DMS79 (cell line): ENCODE data around the gene CMSS1.

Experiments
- DNase-seq: peaks from one replicate; lab custom pipeline; 2025; lab: John Stamatoyannopoulos, UW

Gene CMSS1

DNA sequence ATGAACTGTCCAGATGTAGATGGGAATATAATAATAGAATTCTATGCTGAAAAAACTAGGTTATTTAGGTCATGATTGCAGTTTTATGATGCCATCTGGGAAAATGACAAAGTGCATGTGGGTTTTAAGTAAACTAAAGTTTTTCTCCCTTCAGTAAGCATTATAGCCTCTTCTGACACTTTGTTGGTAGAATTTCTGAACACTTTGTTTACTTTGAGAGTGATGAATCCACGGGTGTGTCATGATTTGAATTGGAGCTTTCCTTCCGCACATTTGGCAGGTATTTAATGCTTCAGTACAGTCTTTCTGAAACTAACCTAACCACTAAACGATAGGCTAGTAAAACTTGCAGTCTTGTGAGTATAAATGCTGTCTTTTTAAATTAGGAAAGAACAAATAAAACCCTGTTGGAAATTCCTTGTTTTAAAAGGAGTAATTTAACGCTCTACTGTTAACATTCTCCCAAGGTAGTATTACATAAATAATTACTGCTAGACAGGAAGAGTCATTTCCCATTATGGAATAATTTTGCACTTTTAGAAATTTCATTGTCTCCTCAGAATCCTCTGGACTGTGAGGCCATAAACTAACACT lies 289.7 kb downstream of the CMSS1 start:
- DNase-seq = no peak

DNA sequence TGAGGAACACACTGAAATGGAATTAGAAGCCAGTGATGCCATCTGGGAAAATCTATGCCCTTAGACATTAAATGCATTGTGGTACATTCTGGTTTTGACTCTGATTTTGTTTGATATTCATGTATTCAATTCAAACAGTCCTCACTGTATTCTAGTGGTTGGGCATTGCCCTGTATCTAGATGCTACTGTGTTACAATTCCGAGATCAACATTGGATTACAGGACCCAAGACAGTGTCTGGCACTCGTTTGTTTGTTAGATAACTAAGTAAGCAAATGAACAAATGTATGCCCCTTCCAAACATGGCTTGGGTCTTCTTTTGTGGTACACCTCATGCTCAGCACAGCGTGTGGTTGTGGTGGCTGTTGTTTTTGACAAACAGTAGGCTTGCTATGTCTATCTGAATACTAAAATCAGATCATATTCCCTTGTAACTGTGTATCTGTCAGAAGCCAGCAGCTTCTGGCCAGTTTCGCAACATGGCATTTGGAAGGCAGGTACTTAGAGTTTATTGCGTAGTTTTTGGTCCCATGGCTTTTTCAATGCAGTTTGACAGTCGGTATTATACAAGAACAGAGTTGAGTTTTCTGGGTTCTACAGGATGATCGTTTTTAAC lies 290.9 kb downstream of the CMSS1 start:
- DNase-seq = no peak

- no peak for DNase-seq
These were observed 292.5 kb downstream of the CMSS1 start for GRCh38 chr3:100110162-100110561.

GRCh38 chr3:100111728-100112127 lies 294.1 kb downstream of the CMSS1 start:
- no peak for DNase-seq

- DNase-seq = no peak
These were observed 296.2 kb downstream of the CMSS1 start for GRCh38 chr3:100113723-100114412.

DNA sequence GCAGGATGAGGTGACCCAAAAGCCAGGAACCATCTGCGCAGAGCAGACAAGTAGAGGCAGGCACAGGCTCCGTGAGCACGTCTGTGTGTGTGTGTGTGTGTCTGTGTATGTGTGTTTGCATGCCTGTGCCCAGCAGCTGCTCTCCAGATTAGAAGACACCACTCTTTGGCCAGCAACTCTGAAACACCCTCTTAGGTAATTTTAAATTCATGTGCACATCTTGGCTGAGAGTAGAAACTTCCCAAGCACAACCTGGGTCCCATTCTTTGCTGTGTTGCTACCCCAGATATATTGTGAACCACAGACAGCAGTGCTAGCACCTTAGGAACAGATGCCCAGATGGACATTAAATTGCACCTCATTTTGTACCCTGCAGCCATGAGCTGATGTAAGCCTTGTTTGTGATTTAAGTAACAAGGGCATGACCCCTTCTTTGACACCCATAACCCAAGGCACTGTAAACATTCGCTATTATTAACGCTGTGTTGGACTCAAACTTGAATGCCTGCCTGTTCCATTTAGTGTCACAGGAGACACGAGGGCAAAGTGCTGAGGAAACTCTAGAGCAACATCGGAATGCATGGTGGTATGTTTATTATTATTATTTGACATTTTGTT lies 296.9 kb downstream of the CMSS1 start, which contains the start of gene FILIP1L:
Gene FILIP1L, minus strand, starts transcription at position 89 of the 618 bp plus-strand sequence.
- DNase-seq = no peak

GRCh38 chr3:100117093-100117492 lies 299.4 kb downstream of the CMSS1 start:
- no peak for DNase-seq

- DNase-seq = no peak
These were observed 302.4 kb downstream of the CMSS1 start for GRCh38 chr3:100120012-100120411.

GRCh38 chr3:100120693-100121092 lies 303.0 kb downstream of the CMSS1 start:
- DNase-seq = no peak

- DNase-seq = no peak
These were observed 304.7 kb downstream of the CMSS1 start for GRCh38 chr3:100122321-100122720.

- DNase-seq = no peak
These were observed 305.4 kb downstream of the CMSS1 start for GRCh38 chr3:100123112-100123511.

DNA sequence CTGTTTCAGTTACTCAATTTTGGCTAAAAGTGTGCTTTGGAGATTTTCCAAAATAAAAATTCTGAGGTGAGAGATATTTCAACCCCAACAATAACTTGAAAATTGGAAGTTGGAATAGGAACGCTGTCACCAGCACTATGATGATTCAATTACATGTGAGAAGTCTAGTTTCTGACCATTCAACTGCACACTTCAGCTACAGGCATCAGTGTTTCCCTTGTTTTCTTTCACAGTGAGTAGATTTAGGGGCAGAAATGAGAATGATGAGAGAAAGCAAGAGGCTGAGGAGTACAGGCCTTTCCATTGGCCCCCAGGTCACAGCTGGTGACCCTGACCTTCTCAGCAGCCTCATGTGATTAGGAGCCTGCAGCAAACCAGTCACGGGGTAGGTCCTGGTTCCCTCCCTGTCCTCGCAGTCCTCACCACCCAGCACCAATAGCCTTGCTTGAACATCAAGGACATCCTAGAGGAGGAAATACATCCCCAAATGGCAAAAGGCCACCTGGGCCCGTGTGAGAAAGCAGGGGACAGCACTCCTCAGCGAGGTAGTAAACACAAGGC lies 306.6 kb downstream of the CMSS1 start:
- DNase-seq = no peak

GRCh38 chr3:100125161-100125938 lies 307.7 kb downstream of the CMSS1 start:
- no peak for DNase-seq

DNA sequence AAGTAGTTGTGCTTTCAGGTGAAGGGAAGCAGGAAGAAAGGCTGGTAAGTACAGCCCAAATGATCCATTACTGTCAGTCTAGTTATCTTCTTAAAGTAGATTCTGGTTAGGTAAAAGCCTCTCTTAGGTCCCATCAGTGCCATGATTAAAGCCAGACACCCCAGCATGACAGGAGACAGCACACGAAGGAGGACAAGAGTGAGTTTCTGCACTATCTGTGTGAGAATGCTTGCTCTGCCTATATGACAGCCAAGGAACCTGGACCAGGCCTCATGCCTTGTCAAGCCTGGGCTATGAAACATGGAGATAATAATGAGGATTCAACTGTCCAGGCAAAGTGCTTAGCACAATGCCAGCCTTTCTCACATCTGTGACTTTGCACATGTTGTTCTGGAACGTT lies 310.1 kb downstream of the CMSS1 start:
- no peak for DNase-seq

DNA sequence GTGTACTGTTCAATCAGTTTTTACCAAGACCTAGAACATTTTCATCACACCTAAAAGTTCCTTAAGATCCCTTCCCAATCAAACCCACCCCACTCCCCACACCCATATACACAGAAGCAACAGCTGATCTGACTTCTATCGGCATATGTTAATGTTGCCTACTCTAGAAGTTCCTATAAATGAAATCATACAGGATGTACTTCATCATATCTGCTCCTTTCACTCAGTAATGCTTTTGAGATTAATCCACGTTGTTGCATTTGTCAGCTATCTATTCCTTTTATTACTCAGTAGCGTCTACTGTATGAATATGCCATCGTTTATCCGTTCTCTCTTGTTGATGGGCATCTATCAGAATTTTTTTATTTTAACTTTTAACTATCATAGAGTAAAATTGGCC lies 310.9 kb downstream of the CMSS1 start:
- DNase-seq = no peak

DNA sequence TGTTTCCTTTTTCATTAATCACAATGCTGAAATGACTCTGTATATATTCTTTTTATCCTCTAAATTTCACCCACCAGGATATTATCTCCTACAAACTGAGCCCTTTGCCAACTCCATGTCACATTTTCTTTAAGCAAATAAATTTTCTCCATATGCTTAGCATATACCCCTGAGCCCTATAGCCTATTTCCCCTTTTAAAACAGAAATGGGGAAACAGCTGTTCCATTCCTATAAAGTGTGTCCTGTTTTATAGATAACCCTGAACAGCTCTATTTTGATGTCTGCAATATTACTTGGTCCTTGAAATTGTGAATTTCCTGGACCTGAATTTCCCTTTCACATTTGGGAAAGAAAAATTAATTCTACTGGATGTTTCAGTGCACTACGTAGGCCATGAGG lies 312.3 kb downstream of the CMSS1 start:
- DNase-seq = no peak

GRCh38 chr3:100131241-100131640 lies 313.6 kb downstream of the CMSS1 start:
- DNase-seq = no peak

GRCh38 chr3:100136921-100137320 lies 319.3 kb downstream of the CMSS1 start:
- no peak for DNase-seq

- DNase-seq = no peak
These were observed 323.3 kb downstream of the CMSS1 start for GRCh38 chr3:100140976-100141375.

DNA sequence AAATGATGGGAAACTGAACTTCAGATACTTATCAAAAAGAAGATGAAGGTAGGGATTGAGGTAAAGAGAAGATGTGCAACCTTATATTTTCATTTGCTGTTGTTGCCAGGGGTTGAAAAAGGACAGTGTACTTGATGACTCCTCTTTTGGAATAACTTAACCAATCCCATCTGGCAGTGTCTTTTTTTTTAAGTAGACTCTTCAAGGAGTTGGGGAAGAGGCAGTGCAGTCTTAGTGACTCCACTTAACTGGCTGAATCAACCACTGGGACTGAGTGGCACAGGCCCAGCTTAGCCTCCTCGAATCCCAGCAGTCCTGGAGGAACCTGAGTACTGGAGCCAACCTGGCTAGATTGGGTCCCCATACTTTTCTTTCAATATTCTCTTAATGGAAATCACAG lies 323.9 kb downstream of the CMSS1 start:
- no peak for DNase-seq

DNA sequence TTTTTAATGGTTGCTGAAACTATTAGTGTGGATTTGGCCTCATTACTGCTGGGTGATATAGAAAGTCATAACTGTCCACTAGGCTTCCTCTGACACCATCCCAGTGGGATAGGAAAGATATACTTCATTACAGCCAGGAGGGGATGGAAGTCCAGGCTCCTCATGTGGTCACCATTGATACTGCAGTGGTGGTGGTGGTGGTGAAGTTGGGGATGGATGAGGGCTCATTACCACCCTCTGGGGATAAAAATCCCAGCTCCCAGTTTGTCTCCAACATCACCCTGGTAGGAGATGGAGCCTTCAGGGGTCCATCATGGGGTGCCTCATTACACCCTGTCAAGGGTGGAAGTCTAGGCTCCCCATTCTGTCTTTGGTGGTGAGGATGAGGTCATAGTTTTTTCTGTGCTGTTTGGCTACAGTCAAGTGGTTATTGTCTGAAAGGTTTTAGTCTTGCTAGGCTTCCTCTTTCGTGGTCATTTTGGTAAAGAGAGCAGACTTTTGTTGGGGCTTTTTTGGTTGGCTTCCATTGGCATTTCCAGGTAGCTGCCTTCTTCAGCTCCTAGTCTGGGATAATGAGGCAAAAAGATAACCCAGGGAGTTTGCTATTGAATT lies 326.7 kb downstream of the CMSS1 start:
- no peak for DNase-seq
